Ishikawa (cell line): ENCODE data around the gene ASB6.
A peak's percentile ranks its signal among the peaks of the same experiment; 100 is the strongest.

Source experiments
- CEBPB ChIP-seq: IDR thresholded peaks from 2 replicates; pipeline ENCODE4 v1.6.1; 2012
- CREB1 ChIP-seq: IDR thresholded peaks from 2 replicates; pipeline ENCODE4 v1.6.1; 2012; ENCODE audit warnings: low read depth
- EGR1 ChIP-seq: IDR thresholded peaks from 2 replicates; pipeline ENCODE4 v1.6.1; 2012
- EP300 ChIP-seq: IDR thresholded peaks from 2 replicates; pipeline ENCODE4 v1.6.1; 2012; ENCODE audit warnings: borderline replicate concordance
- FOXM1 ChIP-seq: IDR thresholded peaks from 2 replicates; pipeline ENCODE4 v1.6.1; 2012; ENCODE audit warnings: low read depth, borderline replicate concordance
- NFIC ChIP-seq: IDR thresholded peaks from 2 replicates; pipeline ENCODE4 v1.6.1; 2012
- RAD21 ChIP-seq: IDR thresholded peaks from 2 replicates; pipeline ENCODE4 v1.6.1; 2012; ENCODE audit warnings: low read depth
- REST ChIP-seq: IDR thresholded peaks from 2 replicates; pipeline ENCODE4 v1.6.1; 2012; ENCODE audit warnings: low read depth, mild to moderate bottlenecking
- TAF1 ChIP-seq: IDR thresholded peaks from 2 replicates; pipeline ENCODE4 v1.6.1; 2012; ENCODE audit warnings: low read depth, mild to moderate bottlenecking
- TCF12 ChIP-seq: IDR thresholded peaks from 2 replicates; pipeline ENCODE4 v1.6.1; 2012; ENCODE audit warnings: low read depth
- TEAD4 ChIP-seq: IDR thresholded peaks from 2 replicates; pipeline ENCODE4 v1.6.1; 2012
- YY1 ChIP-seq: IDR thresholded peaks from 2 replicates; pipeline ENCODE4 v1.6.1; 2012; ENCODE audit warnings: low read depth
- ZBTB7A ChIP-seq: IDR thresholded peaks from 2 replicates; pipeline ENCODE4 v1.6.1; 2012; ENCODE audit warnings: low read depth
- TF ChIP-seq, protein P1 (sequence below): IDR thresholded peaks from 2 replicates; pipeline ENCODE4 v1.6.1; 2012
- TF ChIP-seq, protein P2 (sequence below): IDR thresholded peaks from 2 replicates; pipeline ENCODE4 v1.6.1; 2012

ASB6 gene

GRCh38 chr9:129647635-129648034, 5.7 kb upstream of the ASB6 start:
- TF ChIP-seq YY1 (no peak), TCF12 (no peak), TEAD4 (no peak), ZBTB7A (no peak), TAF1 (no peak), REST (no peak), EGR1 (no peak), FOXM1 (no peak), CEBPB (no peak), CREB1 (no peak), NFIC (no peak), RAD21 (no peak), EP300 (no peak)
- TF ChIP-seq, protein P1, sequence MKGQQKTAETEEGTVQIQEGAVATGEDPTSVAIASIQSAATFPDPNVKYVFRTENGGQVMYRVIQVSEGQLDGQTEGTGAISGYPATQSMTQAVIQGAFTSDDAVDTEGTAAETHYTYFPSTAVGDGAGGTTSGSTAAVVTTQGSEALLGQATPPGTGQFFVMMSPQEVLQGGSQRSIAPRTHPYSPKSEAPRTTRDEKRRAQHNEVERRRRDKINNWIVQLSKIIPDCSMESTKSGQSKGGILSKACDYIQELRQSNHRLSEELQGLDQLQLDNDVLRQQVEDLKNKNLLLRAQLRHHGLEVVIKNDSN, result no peak
- TF ChIP-seq, protein P2, sequence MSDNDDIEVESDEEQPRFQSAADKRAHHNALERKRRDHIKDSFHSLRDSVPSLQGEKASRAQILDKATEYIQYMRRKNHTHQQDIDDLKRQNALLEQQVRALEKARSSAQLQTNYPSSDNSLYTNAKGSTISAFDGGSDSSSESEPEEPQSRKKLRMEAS, result no peak

DNA sequence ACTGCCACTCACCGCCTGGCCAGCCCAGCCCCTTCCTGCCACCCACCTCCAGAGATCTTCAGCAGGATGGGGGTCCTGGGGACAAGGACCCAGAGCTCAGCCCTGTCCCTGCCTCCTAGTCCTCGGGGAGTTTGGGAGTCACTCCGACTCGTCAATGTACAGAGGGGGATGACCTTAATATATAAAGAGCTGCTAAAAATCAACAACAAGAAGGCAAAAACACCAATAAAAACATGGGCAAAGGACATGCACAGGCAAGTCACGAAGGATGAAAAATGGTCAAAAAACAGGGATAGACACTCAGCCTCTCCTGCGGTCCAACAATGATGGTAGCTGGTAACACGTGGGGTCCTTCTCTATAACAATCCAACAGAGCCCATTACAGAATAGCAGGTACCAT, 4.7 kb upstream of the ASB6 start:
- TF ChIP-seq RAD21 (no peak), CEBPB (no peak), TAF1 (no peak), TCF12 (no peak), ZBTB7A (no peak), REST (no peak)

GRCh38 chr9:129646252-129646651, 4.3 kb upstream of the ASB6 start:
- TF ChIP-seq TAF1 (no peak), EGR1 (no peak), NFIC (no peak), YY1 (no peak), REST (no peak), TCF12 (no peak), EP300 (no peak), ZBTB7A (no peak), TEAD4 (no peak), FOXM1 (no peak), CEBPB (no peak), CREB1 (no peak), RAD21 (no peak)
- TF ChIP-seq, protein P1, result no peak
- TF ChIP-seq, protein P2, result no peak

DNA sequence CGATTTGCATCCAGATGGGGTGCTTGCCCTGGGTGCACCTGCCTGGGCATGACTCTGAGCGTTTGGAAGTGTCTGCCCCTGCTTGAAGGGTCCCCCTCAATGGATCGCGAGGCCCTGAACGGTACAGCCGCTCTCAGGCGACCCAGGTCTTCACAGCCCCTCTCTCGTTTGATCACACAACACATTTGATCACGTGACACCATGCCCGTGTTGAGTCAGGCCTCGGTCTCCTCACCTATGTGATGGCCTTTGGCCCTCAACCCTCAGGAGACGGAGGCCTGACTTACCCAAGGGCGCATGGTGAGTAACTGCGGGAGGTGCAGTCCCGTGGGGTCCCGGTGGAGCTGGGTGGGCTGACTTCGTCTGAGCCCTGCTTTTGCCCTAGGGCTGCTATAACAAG, 3.0 kb upstream of the ASB6 start:
- no peak for TF ChIP-seq TCF12
- TF ChIP-seq, protein P1, result 0 out of 2 replicates have a peak, but pooled peaks have one; percentile 12

- TF ChIP-seq CEBPB (no peak), NFIC (no peak), TEAD4 (no peak), EGR1 (no peak), TCF12 (no peak), FOXM1 (no peak), CREB1 (no peak), EP300 (no peak), ZBTB7A (no peak), TAF1 (no peak), YY1 (no peak), REST (no peak), RAD21 (no peak)
- TF ChIP-seq, protein P2, result no peak
- TF ChIP-seq, protein P1, result no peak
Measured at GRCh38 chr9:129644365-129644764, 2.4 kb upstream of the ASB6 start.
